Islet precursor cell (in vitro differentiated cells): Measurements from ENCODE around the gene AFDN.
A peak's percentile ranks its signal among the peaks of the same experiment; 100 is the strongest.

Source experiments
- DNase-seq: peaks from one replicate; pipeline ENCODE4 v3.0.0-alpha.2; 2018

The AFDN gene

GRCh38 chr6:167826896-167827582, at the start of gene AFDN:
AFDN (plus strand) TSS chr6:167826911; CDS start chr6:167827133, 222 bp downstream.
- peak; percentile 77 for DNase-seq

GRCh38 chr6:167778497-167779128, 48.1 kb upstream of the AFDN start:
- peak; percentile 94 for DNase-seq

- DNase-seq = peak; percentile 41
Measured at GRCh38 chr6:167779129-167779992, 47.4 kb upstream of the AFDN start.

- DNase-seq = peak; percentile 44
Measured at GRCh38 chr6:167779993-167780655, 46.6 kb upstream of the AFDN start.

GRCh38 chr6:167781066-167781767, 45.5 kb upstream of the AFDN start:
- peak; percentile 74 for DNase-seq

GRCh38 chr6:167781868-167782267, 44.8 kb upstream of the AFDN start:
- DNase-seq = peak; percentile 58

- no peak for DNase-seq
Measured at GRCh38 chr6:167782698-167783517, 43.8 kb upstream of the AFDN start.

- DNase-seq = peak; percentile 50
Measured at GRCh38 chr6:167786853-167787675, 39.6 kb upstream of the AFDN start.

- peak; percentile 42 for DNase-seq
Measured at GRCh38 chr6:167787896-167788562, 38.7 kb upstream of the AFDN start.

GRCh38 chr6:167788563-167788903, 38.2 kb upstream of the AFDN start:
- DNase-seq = no peak

GRCh38 chr6:167789358-167789757, 37.4 kb upstream of the AFDN start:
- DNase-seq = peak; percentile 58

- DNase-seq = peak; percentile 42
Measured at GRCh38 chr6:167791091-167791779, 35.5 kb upstream of the AFDN start.

- DNase-seq = peak; percentile 36
Measured at GRCh38 chr6:167791780-167792478, 34.8 kb upstream of the AFDN start.

- DNase-seq = peak; percentile 76
Measured at GRCh38 chr6:167793421-167793820, 33.3 kb upstream of the AFDN start.

- DNase-seq = peak; percentile 49
Measured at GRCh38 chr6:167794161-167795157, 32.3 kb upstream of the AFDN start.

- peak; percentile 51 for DNase-seq
Measured at GRCh38 chr6:167795321-167795811, 31.3 kb upstream of the AFDN start.

GRCh38 chr6:167795874-167796191, 30.9 kb upstream of the AFDN start:
- no peak for DNase-seq
